Measurements from ENCODE around the gene DDIAS.

The DDIAS gene

GRCh38 chr11:82858133-82858532, 43.4 kb upstream of the DDIAS start:
- H3K4me3 ChIP-seq (ENCODE audit: low read depth, low read length): no peak overlapping the region
- TF ChIP-seq, protein P1, sequence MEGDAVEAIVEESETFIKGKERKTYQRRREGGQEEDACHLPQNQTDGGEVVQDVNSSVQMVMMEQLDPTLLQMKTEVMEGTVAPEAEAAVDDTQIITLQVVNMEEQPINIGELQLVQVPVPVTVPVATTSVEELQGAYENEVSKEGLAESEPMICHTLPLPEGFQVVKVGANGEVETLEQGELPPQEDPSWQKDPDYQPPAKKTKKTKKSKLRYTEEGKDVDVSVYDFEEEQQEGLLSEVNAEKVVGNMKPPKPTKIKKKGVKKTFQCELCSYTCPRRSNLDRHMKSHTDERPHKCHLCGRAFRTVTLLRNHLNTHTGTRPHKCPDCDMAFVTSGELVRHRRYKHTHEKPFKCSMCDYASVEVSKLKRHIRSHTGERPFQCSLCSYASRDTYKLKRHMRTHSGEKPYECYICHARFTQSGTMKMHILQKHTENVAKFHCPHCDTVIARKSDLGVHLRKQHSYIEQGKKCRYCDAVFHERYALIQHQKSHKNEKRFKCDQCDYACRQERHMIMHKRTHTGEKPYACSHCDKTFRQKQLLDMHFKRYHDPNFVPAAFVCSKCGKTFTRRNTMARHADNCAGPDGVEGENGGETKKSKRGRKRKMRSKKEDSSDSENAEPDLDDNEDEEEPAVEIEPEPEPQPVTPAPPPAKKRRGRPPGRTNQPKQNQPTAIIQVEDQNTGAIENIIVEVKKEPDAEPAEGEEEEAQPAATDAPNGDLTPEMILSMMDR (IDR thresholded peaks at IDR 0.05; ENCODE audit: low read depth, low read length, missing control alignments): no peak
- H3K27me3 ChIP-seq (replicated peaks): no peaks in the 10 kb centered on the region
- in situ Hi-C loops (cut with HindIII; ENCODE audit: low pct_ligation_motif_present, low sequenced_read_pairs): no loop called here
- no peaks in the 10 kb centered on the region for H3K36me3 ChIP-seq (replicated peaks)
- peak overlapping the region; percentile 70 for H3K27ac ChIP-seq
- DNase-seq: peak; percentile 7

DNA sequence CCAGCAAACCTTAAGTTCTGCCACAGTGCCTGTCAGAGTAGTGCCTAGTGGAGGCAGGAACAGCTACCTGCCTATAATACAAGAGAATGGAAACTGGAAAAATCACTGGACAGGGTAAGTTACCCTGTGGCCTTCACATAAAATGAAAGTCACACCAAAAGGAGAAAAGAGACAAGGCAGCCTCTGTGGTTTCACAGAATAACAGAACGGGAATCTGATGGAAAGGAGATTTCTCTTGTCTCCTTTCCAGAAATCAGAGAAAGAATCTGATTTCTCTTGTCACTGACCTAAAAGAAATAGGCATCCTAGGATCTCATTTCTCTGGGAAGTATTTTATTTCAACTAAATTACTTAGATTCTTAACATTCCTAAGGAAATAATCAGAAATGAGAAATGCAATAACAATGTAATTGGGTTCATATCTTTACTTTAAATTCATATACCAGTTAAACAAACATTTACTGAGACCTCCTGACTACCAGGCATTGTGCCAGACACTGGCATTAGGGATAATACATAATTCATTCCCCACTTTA, 42.9 kb upstream of the DDIAS start:
- Histone ChIP-seq H3K36me3 (replicated peaks) (no peaks in the 10 kb centered on the region), H3K27ac (peak overlapping the region; percentile 70), H3K27me3 (replicated peaks) (no peaks in the 10 kb centered on the region), H3K4me3 (ENCODE audit: low read depth, low read length) (no peak overlapping the region)
- peak; percentile 54 for DNase-seq
- TF ChIP-seq, protein P1 (IDR thresholded peaks at IDR 0.05; ENCODE audit: low read depth, low read length, missing control alignments): no peak
- in situ Hi-C loops (cut with HindIII; ENCODE audit: low pct_ligation_motif_present, low sequenced_read_pairs): no loop called here

DNA sequence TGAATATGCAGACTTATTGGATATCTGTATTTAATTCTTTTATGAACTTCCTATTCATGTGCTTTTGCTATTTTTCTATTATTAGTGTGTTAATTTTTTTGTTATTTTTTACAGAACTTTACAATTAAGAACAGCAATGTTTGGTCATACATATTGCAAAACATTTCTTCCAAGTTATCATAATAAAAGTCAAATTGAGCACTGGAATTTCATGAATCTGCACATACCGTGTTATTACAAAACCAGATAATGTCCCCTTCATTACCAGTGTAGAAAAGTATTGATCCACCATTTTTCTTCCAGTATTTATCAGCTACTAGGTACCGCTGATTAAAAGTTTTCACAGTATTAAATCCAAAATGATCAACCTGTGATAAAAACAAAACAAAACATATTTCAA, 41.8 kb upstream of the DDIAS start:
- in situ Hi-C loops (cut with HindIII; ENCODE audit: low pct_ligation_motif_present, low sequenced_read_pairs): no loop called here

DNA sequence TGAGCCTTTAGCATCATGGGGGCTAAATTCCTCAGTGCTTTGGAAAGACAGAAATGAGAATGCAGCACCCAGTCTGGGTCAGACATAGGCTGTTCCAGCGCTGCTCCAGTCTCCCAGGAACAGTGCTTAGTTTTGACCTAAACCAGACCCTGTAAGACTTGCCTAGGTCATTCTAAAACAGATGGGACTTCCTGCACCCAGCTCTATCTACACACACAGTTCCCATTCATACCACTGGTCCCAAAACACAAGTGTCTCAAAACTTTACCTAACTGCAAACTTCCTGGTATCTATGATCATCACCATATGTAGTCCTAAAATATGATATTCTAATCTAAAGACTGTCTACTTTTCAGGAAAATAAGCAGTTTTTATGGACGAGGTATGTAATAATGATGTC, 39.2 kb upstream of the DDIAS start:
- no peak overlapping the region for H3K4me3 ChIP-seq (ENCODE audit: low read depth, low read length)
- TF ChIP-seq, protein P1 (IDR thresholded peaks at IDR 0.05; ENCODE audit: low read depth, low read length, missing control alignments): no peak
- in situ Hi-C loops (cut with HindIII; ENCODE audit: low pct_ligation_motif_present, low sequenced_read_pairs): no loop called here
- H3K27ac ChIP-seq: no peak overlapping the region
- H3K27me3 ChIP-seq (replicated peaks): no peaks in the 10 kb centered on the region
- DNase-seq: no peak
- H3K36me3 ChIP-seq (replicated peaks): no peaks in the 10 kb centered on the region

More for the DNA sequence above, 41.8 kb upstream of the DDIAS start:
- Histone ChIP-seq H3K27me3 (replicated peaks) (no peaks in the 10 kb centered on the region), H3K36me3 (replicated peaks) (no peaks in the 10 kb centered on the region), H3K4me3 (ENCODE audit: low read depth, low read length) (no peak overlapping the region), H3K27ac (no peak overlapping the region)
- no peak for DNase-seq
- TF ChIP-seq, protein P1 (IDR thresholded peaks at IDR 0.05; ENCODE audit: low read depth, low read length, missing control alignments): no peak

DNA sequence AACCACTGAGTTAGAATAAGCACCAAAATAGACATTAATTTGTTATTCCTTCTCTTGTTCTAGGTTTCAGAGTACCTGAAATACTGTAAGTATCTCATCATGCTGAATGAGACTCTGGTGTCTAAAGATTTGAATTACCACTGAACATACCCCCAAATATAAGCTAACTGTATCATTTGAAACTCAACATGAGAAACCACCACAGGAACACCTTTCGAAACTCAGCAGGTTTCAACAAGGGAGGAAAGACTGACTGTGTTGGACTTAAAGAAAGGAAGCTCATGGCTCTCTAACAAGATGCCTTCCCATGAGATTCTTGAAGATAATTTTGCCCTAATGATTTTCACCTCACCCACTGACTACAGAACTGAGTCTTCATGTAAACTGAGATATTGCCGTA, 38.3 kb upstream of the DDIAS start:
- no peaks in the 10 kb centered on the region for H3K36me3 ChIP-seq (replicated peaks)
- DNase-seq: no peak
- H3K4me3 ChIP-seq (ENCODE audit: low read depth, low read length): no peak overlapping the region
- H3K27me3 ChIP-seq (replicated peaks): no peaks in the 10 kb centered on the region
- in situ Hi-C loops (cut with HindIII; ENCODE audit: low pct_ligation_motif_present, low sequenced_read_pairs): no loop called here
- H3K27ac ChIP-seq: no peak overlapping the region
- TF ChIP-seq, protein P1 (IDR thresholded peaks at IDR 0.05; ENCODE audit: low read depth, low read length, missing control alignments): no peak

- DNase-seq: peak; percentile 45
- H3K27me3 ChIP-seq (replicated peaks): no peaks in the 10 kb centered on the region
- TF ChIP-seq, protein P1 (IDR thresholded peaks at IDR 0.05; ENCODE audit: low read depth, low read length, missing control alignments): peak; percentile 80
- in situ Hi-C loops (cut with HindIII; ENCODE audit: low pct_ligation_motif_present, low sequenced_read_pairs): no loop called here
- no peaks in the 10 kb centered on the region for H3K36me3 ChIP-seq (replicated peaks)
- no peak overlapping the region for H3K27ac ChIP-seq
- H3K4me3 ChIP-seq (ENCODE audit: low read depth, low read length): no peak overlapping the region
Measured at GRCh38 chr11:82864268-82864667, 37.3 kb upstream of the DDIAS start.

All from brain microvascular endothelial cell (primary cell).